ENCODE measurements around the gene CD3G.

DNA sequence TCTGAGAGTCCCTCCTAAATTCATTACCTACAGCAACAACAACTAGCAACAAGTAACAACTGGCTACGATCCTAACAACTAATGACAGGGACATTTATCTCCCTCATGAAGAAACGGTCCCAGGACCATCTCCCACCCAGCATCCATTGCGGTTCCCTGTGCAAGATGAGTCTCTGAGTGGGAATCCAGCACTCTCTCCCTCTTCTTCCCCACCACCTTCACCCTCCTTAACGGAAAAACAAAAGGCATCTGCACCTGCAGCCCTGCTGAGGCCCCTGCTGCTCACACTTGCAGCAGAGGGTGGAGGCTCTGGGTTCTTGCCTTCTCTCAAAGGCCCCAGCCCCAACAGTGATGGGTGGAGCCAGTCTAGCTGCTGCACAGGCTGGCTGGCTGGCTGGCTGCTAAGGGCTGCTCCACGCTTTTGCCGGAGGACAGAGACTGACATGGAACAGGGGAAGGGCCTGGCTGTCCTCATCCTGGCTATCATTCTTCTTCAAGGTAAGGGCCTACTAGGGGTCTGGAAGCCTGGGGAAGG lies at the start of gene CD3G:
- no peak for TF ChIP-seq POLR2A (IDR thresholded peaks at IDR 0.05; ENCODE audit: low read depth, low read length)
- TF ChIP-seq POLR2AphosphoS5 (IDR thresholded peaks at IDR 0.05; ENCODE audit: low read depth, low read length), result no peak

Measured in GM12892 (cell line).